ENCODE data around the gene RNF207.

Gene RNF207

GRCh38 chr1:6269720-6270400, 63.9 kb downstream of the RNF207 start:
- DNase-seq (ENCODE audit: low spot score) = no peak

- no peak for DNase-seq (ENCODE audit: low spot score)
These were observed 64.5 kb downstream of the RNF207 start for GRCh38 chr1:6270401-6270800.
